Kidney epithelial cell (primary cell): ENCODE measurements around the gene ZNF280D. TPM values are rescaled to one million over a fixed set of nuclear protein-coding genes. Genes with fewer than 3 reads are reported as not detected.

Experiments
- DNase-seq: peaks from one replicate; pipeline ENCODE4 v3.0.0-alpha.2; 2010; ENCODE audit warnings: low read depth
- H3K27me3 ChIP-seq: 2 replicates; pipeline ENCODE4 v1.6.0; 2011; ENCODE audit warnings: low read length; ENCODE audit not compliant: control insufficient read depth, insufficient read depth
- H3K36me3 ChIP-seq: 2 replicates; pipeline ENCODE4 v1.5.1; 2011; ENCODE audit warnings: low read length; ENCODE audit not compliant: control insufficient read depth, insufficient read depth
- H3K4me3 ChIP-seq: 2 replicates; pipeline ENCODE4 v1.5.1; 2011; ENCODE audit warnings: low read depth, mild to moderate bottlenecking, control low read depth, low read length
- total RNA-seq: library from RNA; depleted of rRNA; stranded (reverse); fragments of >200 nt; gene quantifications from 2 replicates; pipeline ENCODE4 v1.2.3, GENCODE V29; 2015
- TF ChIP-seq, protein P1 (sequence below): IDR thresholded peaks from 2 replicates; pipeline ENCODE4 v1.5.1; 2011; ENCODE audit warnings: mild to moderate bottlenecking, moderate library complexity, low read length, control low read depth, inconsistent platforms; ENCODE audit not compliant: insufficient read depth, poor library complexity, severe bottlenecking

Gene ZNF280D
- total RNA-seq, 1 donor from 2014 or later, result 13.3 TPM

DNA sequence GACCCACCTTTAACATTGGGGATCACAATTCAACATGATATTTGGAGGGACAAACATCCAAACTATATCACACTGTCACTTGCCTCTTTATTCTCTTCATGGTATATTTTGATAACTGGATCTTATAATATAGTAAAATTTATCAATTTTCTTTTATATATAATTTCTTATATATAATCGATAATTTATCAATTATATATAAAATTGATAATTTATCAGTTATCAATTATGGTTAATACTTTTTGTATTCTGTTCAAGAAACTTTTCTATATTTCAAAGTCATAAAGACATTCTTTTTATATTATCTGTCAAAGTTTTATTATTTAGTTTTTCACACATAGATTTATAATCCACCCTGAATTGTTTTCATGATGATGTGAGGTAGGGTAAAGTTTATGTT is 132.9 kb downstream of the ZNF280D start:
- no peak for DNase-seq
- H3K36me3 ChIP-seq, result no peaks in the 10 kb centered on the region
- no peaks in the 10 kb centered on the region for H3K27me3 ChIP-seq
- TF ChIP-seq, protein P1, sequence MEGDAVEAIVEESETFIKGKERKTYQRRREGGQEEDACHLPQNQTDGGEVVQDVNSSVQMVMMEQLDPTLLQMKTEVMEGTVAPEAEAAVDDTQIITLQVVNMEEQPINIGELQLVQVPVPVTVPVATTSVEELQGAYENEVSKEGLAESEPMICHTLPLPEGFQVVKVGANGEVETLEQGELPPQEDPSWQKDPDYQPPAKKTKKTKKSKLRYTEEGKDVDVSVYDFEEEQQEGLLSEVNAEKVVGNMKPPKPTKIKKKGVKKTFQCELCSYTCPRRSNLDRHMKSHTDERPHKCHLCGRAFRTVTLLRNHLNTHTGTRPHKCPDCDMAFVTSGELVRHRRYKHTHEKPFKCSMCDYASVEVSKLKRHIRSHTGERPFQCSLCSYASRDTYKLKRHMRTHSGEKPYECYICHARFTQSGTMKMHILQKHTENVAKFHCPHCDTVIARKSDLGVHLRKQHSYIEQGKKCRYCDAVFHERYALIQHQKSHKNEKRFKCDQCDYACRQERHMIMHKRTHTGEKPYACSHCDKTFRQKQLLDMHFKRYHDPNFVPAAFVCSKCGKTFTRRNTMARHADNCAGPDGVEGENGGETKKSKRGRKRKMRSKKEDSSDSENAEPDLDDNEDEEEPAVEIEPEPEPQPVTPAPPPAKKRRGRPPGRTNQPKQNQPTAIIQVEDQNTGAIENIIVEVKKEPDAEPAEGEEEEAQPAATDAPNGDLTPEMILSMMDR, result no peak
- H3K4me3 ChIP-seq, result no peak overlapping the region

DNA sequence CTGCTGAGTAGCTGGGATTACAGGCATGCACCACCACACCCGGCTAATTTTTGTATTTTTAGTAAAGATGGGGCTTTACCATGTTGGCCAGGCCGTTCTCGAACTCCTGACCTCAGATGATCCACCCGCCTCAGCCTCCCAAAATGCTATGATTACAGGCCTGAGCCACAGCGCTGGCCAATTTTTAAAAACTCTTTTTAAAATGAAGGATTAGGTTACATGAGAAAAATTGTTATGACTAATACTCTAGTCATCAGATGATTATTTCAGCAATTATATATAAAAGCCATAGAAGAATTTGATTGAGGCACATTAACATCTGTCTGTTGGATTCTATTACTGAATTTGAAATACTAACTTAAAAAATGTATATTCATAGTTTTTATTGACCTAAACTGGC is 134.3 kb downstream of the ZNF280D start:
- no peaks in the 10 kb centered on the region for H3K36me3 ChIP-seq
- no peak for DNase-seq
- no peak overlapping the region for H3K4me3 ChIP-seq
- no peaks in the 10 kb centered on the region for H3K27me3 ChIP-seq
- TF ChIP-seq, protein P1, result no peak

DNA sequence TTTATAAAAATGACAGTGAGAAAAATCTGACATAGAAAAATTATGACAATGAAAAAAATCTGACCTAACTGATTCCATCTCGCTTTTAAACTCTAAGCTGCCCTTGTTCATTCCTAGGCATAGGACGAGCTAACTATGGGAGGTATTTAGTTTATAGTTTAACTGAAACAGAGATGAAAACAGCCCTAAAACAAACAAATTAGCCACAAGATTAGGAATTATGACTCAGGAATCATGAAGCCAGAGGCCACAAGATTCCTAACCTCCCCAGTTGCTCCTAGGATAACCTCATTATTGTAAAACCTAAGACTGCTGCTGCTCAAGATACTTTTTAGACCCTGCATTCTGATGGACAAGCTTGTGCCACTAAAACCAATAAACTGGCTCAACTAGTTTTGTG is 145.6 kb downstream of the ZNF280D start:
- no peak for DNase-seq
- Histone ChIP-seq H3K27me3 (no peaks in the 10 kb centered on the region), H3K4me3 (no peak overlapping the region), H3K36me3 (no peaks in the 10 kb centered on the region)
- TF ChIP-seq, protein P1, result no peak

DNA sequence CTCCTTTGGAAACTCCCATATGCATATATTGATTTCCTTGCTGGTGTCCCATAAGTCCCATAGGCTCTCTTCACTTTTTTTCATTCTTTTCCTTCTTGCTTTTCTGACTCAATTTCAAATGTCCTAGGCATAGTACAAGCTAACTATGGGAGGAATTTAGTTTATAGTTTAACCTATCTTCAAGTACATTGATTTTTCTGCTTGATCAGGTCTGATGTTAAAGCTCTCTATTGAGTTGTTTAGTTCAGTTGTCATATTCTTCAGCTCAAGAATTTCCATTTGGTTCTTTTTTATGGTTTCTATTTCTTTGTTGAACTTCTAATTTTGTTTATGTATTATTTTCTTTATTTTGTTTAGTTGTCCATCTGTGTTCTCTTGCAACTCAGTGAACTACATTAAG is 147.1 kb downstream of the ZNF280D start:
- Histone ChIP-seq H3K4me3 (no peak overlapping the region), H3K36me3 (no peaks in the 10 kb centered on the region), H3K27me3 (no peaks in the 10 kb centered on the region)
- TF ChIP-seq, protein P1, result no peak
- no peak for DNase-seq

DNA sequence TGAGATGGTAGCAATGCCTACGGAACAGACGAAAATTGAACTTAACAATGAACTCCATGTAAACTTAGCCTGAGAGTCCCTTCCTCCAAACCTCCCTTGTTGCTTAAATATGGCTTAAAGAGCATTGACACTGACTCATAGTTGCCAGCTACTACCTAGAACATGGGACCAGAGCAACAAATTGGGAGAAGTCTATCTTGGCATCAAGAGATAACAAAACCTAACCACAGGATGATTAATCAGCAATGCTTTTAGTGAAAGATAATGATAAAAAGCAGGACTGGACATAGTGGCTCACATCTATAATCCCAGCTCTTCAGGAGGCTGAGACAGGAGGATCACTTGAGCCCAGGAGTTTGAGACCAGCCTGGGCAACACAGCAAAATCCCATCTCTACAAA is 150.5 kb downstream of the ZNF280D start:
- Histone ChIP-seq H3K36me3 (no peaks in the 10 kb centered on the region), H3K4me3 (no peak overlapping the region), H3K27me3 (no peaks in the 10 kb centered on the region)
- DNase-seq, result no peak
- TF ChIP-seq, protein P1, result no peak

Other genes starting within 250 kb of the ZNF280D start
- 84.6 and 90.0 TPM in 2 replicates for gene TCF12, start 185.1 kb upstream of the ZNF280D start, total RNA-seq